Neural cell (in vitro differentiated cells): ENCODE data around the gene WBP11.

Experiments used
- EP300 ChIP-seq: fragments of 450-650 bp; conservative IDR thresholded peaks from 2 replicates; pipeline ENCODE4 v1.6.1; 2014; ENCODE audit warnings: antibody characterized with exemption, mild to moderate bottlenecking, moderate library complexity; ENCODE audit not compliant: poor library complexity, severe bottlenecking
- EZH2 ChIP-seq: fragments of 200-600, 300-800 bp; shearing (Covaris generic), sonication (generic); IDR thresholded peaks from 2 replicates; pipeline ENCODE4 v1.6.1; 2014; ENCODE audit warnings: antibody characterized with exemption, low read length, borderline replicate concordance, mild to moderate bottlenecking; ENCODE audit not compliant: insufficient read depth, poor library complexity, severe bottlenecking
- MXI1 ChIP-seq: fragments of 450-650 bp; conservative IDR thresholded peaks from 2 replicates; pipeline ENCODE4 v1.6.1; 2014; ENCODE audit warnings: antibody characterized with exemption, mild to moderate bottlenecking; ENCODE audit not compliant: poor library complexity, severe bottlenecking
- POLR2AphosphoS5 ChIP-seq: IDR thresholded peaks from 2 replicates; pipeline ENCODE4 v1.6.1; 2012
- RAD21 ChIP-seq: fragments of 450-650 bp; conservative IDR thresholded peaks from 2 replicates; pipeline ENCODE4 v1.6.1; 2014; ENCODE audit warnings: antibody characterized with exemption, mild to moderate bottlenecking, moderate library complexity
- SMC3 ChIP-seq: fragments of 450-650 bp; conservative IDR thresholded peaks from 2 replicates; pipeline ENCODE4 v1.6.1; 2014; ENCODE audit warnings: antibody characterized with exemption, mild to moderate bottlenecking, moderate library complexity; ENCODE audit not compliant: poor library complexity
- TAF1 ChIP-seq: IDR thresholded peaks from 2 replicates; pipeline ENCODE4 v1.6.1; 2012; ENCODE audit warnings: low read depth
- TF ChIP-seq, protein P1 (sequence below): fragments of 450-650 bp; IDR thresholded peaks from 2 replicates; pipeline ENCODE4 v1.5.1; 2014; ENCODE audit warnings: antibody characterized with exemption, mild to moderate bottlenecking, moderate library complexity; ENCODE audit not compliant: poor library complexity, severe bottlenecking
- TF ChIP-seq, protein P2 (sequence below): IDR thresholded peaks from 2 replicates; pipeline ENCODE4 v1.6.1; 2012; ENCODE audit warnings: borderline replicate concordance

DNA sequence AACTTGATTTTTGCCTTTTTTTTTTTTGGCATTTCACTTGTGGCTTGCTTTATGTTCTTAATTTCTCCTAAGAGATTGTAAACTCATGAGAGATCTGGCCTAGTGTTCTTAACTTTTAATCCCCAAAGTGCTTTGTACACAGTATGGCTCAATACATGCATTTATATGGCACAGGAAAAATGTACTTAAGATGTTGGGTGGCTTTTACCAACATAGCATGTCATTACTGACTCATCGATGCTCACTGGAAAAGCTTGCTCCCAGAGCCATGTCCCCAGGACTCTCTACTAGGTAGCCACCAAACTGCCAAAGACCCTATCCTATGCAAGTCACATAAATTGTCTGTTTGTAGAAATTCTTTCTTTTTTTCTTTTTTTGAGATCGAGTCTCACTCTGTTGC is 23.8 kb upstream of the WBP11 start:
- TF ChIP-seq, protein P1, sequence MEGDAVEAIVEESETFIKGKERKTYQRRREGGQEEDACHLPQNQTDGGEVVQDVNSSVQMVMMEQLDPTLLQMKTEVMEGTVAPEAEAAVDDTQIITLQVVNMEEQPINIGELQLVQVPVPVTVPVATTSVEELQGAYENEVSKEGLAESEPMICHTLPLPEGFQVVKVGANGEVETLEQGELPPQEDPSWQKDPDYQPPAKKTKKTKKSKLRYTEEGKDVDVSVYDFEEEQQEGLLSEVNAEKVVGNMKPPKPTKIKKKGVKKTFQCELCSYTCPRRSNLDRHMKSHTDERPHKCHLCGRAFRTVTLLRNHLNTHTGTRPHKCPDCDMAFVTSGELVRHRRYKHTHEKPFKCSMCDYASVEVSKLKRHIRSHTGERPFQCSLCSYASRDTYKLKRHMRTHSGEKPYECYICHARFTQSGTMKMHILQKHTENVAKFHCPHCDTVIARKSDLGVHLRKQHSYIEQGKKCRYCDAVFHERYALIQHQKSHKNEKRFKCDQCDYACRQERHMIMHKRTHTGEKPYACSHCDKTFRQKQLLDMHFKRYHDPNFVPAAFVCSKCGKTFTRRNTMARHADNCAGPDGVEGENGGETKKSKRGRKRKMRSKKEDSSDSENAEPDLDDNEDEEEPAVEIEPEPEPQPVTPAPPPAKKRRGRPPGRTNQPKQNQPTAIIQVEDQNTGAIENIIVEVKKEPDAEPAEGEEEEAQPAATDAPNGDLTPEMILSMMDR = no peak
- TF ChIP-seq TAF1 (no peak), POLR2AphosphoS5 (no peak), EZH2 (no peak), EP300 (no peak), RAD21 (no peak), MXI1 (no peak), SMC3 (no peak)
- TF ChIP-seq, protein P2, sequence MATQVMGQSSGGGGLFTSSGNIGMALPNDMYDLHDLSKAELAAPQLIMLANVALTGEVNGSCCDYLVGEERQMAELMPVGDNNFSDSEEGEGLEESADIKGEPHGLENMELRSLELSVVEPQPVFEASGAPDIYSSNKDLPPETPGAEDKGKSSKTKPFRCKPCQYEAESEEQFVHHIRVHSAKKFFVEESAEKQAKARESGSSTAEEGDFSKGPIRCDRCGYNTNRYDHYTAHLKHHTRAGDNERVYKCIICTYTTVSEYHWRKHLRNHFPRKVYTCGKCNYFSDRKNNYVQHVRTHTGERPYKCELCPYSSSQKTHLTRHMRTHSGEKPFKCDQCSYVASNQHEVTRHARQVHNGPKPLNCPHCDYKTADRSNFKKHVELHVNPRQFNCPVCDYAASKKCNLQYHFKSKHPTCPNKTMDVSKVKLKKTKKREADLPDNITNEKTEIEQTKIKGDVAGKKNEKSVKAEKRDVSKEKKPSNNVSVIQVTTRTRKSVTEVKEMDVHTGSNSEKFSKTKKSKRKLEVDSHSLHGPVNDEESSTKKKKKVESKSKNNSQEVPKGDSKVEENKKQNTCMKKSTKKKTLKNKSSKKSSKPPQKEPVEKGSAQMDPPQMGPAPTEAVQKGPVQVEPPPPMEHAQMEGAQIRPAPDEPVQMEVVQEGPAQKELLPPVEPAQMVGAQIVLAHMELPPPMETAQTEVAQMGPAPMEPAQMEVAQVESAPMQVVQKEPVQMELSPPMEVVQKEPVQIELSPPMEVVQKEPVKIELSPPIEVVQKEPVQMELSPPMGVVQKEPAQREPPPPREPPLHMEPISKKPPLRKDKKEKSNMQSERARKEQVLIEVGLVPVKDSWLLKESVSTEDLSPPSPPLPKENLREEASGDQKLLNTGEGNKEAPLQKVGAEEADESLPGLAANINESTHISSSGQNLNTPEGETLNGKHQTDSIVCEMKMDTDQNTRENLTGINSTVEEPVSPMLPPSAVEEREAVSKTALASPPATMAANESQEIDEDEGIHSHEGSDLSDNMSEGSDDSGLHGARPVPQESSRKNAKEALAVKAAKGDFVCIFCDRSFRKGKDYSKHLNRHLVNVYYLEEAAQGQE = no peak
